Activated CD4-positive, alpha-beta T cell treated with anti-CD3 and anti-CD28 coated beads, Interleukin-2, amount 50 U/mL, for 48 hours (primary cell): ENCODE data around the gene FAM13A.
"Not testable (repeated sequence)": the region's sequence is repeated elsewhere in the genome, so short reads cannot be mapped to it uniquely, and the experiment has no call there.

Experiments
- DNase-seq, 2 experiments: peaks; one replicate each; pipeline ENCODE4 v3.0.0-alpha.2; 2020

FAM13A gene

GRCh38 chr4:88998001-88998400, 59.0 kb downstream of the FAM13A start:
- no peak for DNase-seq

- DNase-seq: no peak
Observed at GRCh38 chr4:88995874-88996273, 61.1 kb downstream of the FAM13A start.

GRCh38 chr4:88995257-88995656, 61.7 kb downstream of the FAM13A start:
- DNase-seq: not testable (repeated sequence)

- no peak for DNase-seq
Observed at GRCh38 chr4:88993246-88993645, 63.7 kb downstream of the FAM13A start.

- DNase-seq: no peak
Observed at GRCh38 chr4:88991746-88992145, 65.2 kb downstream of the FAM13A start.

- no peak for DNase-seq
Observed at GRCh38 chr4:88989990-88990389, 67.0 kb downstream of the FAM13A start.

- DNase-seq: no peak
Observed at GRCh38 chr4:88985088-88985773, 71.8 kb downstream of the FAM13A start.

GRCh38 chr4:88982757-88983156, 74.2 kb downstream of the FAM13A start:
- no peak for DNase-seq

- DNase-seq: no peak
Observed at GRCh38 chr4:88981993-88982392, 75.0 kb downstream of the FAM13A start.

GRCh38 chr4:88981556-88981955, 75.4 kb downstream of the FAM13A start:
- no peak for DNase-seq

GRCh38 chr4:88979276-88979675, 77.7 kb downstream of the FAM13A start:
- DNase-seq: no peak

GRCh38 chr4:88976775-88977035, 80.3 kb downstream of the FAM13A start:
- DNase-seq: no peak

GRCh38 chr4:88975958-88976774, 80.8 kb downstream of the FAM13A start:
- no peak for DNase-seq

GRCh38 chr4:88971536-88971935, 85.4 kb downstream of the FAM13A start:
- DNase-seq: no peak

- DNase-seq: no peak
Observed at GRCh38 chr4:88969746-88970145, 87.2 kb downstream of the FAM13A start.

GRCh38 chr4:88969271-88969670, 87.7 kb downstream of the FAM13A start:
- DNase-seq: no peak

GRCh38 chr4:88967883-88968331, 89.1 kb downstream of the FAM13A start:
- no peak for DNase-seq

GRCh38 chr4:88965053-88965452, 91.9 kb downstream of the FAM13A start:
- no peak for DNase-seq

- DNase-seq: peak in 1 of 2 experiments; percentile 5
Observed at GRCh38 chr4:88964450-88964849, 92.5 kb downstream of the FAM13A start.

- DNase-seq: no peak
Observed at GRCh38 chr4:88963817-88964216, 93.2 kb downstream of the FAM13A start.

- DNase-seq: no peak
Observed at GRCh38 chr4:88962396-88962795, 94.6 kb downstream of the FAM13A start.

- DNase-seq: no peak
Observed at GRCh38 chr4:88960576-88960975, 96.4 kb downstream of the FAM13A start.

GRCh38 chr4:88958080-88958479, 98.9 kb downstream of the FAM13A start:
- DNase-seq: no peak

- no peak for DNase-seq
Observed at GRCh38 chr4:88957570-88957969, 99.4 kb downstream of the FAM13A start.
